ENCODE results near the gene CAMKK1. TPM values are rescaled to one million over a fixed set of nuclear protein-coding genes. Genes with fewer than 3 reads are reported as not detected.

CAMKK1 gene
- total and polyA plus RNA-seq, 7 donors = 0.91 to 2.3 (median 1.5) TPM

DNA sequence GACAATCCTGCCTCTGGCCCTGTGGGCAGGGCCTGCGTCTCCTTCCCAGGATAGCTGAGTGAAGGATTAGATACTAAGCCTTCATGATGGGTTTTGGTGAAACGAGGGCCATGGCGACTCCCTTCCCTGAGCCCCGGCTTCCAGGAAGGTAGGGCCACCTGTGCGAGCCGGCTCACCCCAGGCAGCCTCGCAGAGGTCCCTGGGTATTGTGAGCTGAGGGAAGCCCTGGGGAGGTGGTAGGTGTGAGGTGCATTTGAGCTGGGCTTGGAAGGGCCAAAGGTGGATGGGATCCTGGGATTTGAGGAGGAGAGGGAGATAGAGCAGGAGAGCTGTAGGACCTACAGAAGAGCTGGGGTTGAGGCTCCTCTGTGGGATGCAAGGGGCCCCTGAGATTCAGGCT lies 29.9 kb upstream of the CAMKK1 start:
- Histone ChIP-seq H3K27ac (no peak overlapping the region), H3K9me3 (no peaks in the 10 kb centered on the region), H3K27me3 (ENCODE audit: insufficient read depth in 3 of 3, low read length in 2 of 3) (no peaks in the 10 kb centered on the region), H3K4me3 (no peak overlapping the region), H3K36me3 (ENCODE audit: insufficient read depth in 1 of 2, low read depth in 1 of 2) (no peaks in the 10 kb centered on the region), H3K4me1 (no peaks in the 10 kb centered on the region)
- TF ChIP-seq, protein P1, sequence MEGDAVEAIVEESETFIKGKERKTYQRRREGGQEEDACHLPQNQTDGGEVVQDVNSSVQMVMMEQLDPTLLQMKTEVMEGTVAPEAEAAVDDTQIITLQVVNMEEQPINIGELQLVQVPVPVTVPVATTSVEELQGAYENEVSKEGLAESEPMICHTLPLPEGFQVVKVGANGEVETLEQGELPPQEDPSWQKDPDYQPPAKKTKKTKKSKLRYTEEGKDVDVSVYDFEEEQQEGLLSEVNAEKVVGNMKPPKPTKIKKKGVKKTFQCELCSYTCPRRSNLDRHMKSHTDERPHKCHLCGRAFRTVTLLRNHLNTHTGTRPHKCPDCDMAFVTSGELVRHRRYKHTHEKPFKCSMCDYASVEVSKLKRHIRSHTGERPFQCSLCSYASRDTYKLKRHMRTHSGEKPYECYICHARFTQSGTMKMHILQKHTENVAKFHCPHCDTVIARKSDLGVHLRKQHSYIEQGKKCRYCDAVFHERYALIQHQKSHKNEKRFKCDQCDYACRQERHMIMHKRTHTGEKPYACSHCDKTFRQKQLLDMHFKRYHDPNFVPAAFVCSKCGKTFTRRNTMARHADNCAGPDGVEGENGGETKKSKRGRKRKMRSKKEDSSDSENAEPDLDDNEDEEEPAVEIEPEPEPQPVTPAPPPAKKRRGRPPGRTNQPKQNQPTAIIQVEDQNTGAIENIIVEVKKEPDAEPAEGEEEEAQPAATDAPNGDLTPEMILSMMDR (IDR thresholded peaks at IDR 0.05) = no peak
- WGBS, 3 donors = 89 to 94% (median 90%) methylated on average over 7 of the region's 7 CpGs
- DNase-seq (no peak), ATAC-seq (no peak)
- intact Hi-C loops (cut with DNase I) = no loop called here

DNA sequence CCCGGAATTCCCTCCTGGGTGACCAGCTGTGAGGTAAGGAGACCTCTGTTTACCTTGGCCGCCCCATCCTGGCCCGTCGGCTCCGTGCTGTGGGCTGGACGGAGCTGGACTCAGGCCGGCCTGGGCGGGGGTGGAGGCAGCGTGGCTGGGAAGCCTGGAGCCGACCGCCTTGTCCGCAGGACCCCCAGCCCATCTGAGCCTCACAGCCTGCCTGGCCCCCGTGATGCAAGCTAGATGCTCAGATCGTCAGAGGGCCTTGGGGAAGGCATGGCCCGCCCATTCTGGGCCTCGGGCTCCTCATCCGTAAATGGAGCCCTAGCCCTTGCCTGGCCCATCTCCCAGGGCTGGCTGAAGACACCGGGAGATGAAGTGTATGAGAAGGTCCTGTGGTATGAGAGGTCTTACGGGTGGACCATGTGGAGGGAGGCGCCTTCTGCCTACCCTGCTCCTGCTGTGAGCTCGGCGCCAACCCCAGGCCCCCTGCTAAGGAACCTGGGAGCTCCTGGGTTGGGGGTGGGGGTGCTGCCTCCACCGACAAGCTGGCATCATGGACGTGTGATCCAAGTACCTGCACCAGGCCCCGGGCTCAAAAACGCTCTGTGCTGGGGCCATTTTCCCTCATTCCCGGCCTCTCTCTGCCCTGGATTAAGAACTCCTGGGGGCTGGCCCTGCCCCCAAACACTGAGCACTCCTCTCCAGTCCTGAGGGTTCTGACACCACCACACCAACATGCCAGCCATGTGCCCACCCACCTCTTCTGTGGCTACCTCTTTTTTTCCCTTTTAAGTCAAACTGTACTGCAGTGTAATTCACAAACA lies 28.9 kb upstream of the CAMKK1 start:
- no peaks in the 10 kb centered on the region for H3K4me1 ChIP-seq
- TF ChIP-seq, protein P1 (IDR thresholded peaks at IDR 0.05) = no peak
- intact Hi-C loops (cut with DNase I) = no loop called here
- peak in 1 of 4 donors; percentile 18 for ATAC-seq
- WGBS, 3 donors = 78 to 81% (median 81%) methylated on average over 25 to 27 of the region's 27 CpGs
- H3K27ac ChIP-seq = no peak overlapping the region
- H3K36me3 ChIP-seq (ENCODE audit: insufficient read depth in 1 of 2, low read depth in 1 of 2) = no peaks in the 10 kb centered on the region
- H3K9me3 ChIP-seq = no peaks in the 10 kb centered on the region
- DNase-seq = no peak
- H3K27me3 ChIP-seq (ENCODE audit: insufficient read depth in 3 of 3, low read length in 2 of 3) = no peaks in the 10 kb centered on the region
- H3K4me3 ChIP-seq = no peak overlapping the region

DNA sequence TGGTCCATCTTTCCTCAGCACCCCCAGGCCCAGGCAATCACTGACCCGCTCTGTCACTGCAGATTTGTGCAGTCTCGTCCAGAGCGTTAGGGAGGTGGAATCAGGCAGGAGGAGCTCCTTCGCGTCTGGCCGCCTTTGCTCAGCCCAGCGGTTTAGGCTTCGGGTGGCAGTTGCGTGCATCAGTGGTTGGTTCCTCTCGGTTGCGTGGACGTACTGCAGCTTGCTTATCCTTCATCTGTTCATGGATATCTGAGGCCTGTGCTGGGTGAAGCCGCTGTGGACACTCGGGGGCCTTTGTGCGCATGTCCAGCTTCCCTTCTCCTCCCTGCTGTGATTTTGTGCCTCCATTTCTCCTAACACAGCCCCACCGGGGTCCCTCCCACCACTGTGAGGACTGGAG lies 28.2 kb upstream of the CAMKK1 start:
- Histone ChIP-seq H3K27ac (no peak overlapping the region), H3K9me3 (no peaks in the 10 kb centered on the region), H3K4me1 (no peaks in the 10 kb centered on the region), H3K27me3 (ENCODE audit: insufficient read depth in 3 of 3, low read length in 2 of 3) (no peaks in the 10 kb centered on the region), H3K4me3 (no peak overlapping the region), H3K36me3 (ENCODE audit: insufficient read depth in 1 of 2, low read depth in 1 of 2) (no peaks in the 10 kb centered on the region)
- intact Hi-C loops (cut with DNase I) = no loop called here
- TF ChIP-seq, protein P1 (IDR thresholded peaks at IDR 0.05) = no peak
- DNase-seq (no peak), ATAC-seq (no peak)
- 86 to 91% (median 87%) methylated on average over 16 of the region's 16 CpGs for WGBS, 3 donors

DNA sequence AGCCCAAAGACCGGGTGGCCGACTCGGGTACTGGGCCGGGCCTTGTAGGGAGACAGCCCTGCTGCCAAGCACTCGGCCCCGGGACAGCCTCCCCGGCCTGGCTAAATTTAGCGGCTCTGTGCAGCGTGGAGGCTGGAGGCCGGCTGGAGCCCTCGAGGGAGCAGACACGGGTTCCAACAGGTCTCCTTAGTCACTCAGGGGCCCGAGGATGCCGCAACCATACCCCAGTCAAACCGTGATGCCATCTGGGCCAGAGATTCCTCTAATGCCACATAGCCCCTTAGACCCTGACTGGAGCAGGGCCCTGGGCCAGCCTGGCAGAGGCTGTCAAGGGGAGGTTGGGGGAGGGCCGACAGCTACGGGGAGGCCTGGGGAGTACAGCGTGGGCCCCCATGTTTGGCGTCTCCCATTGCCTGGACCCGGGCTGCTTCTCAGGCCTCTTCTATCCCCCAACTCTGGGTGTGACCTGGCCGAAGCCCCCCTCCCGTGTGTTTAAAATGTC lies 26.3 kb upstream of the CAMKK1 start:
- H3K4me3 ChIP-seq = no peak overlapping the region
- ATAC-seq (no peak), DNase-seq (no peak)
- no peaks in the 10 kb centered on the region for H3K4me1 ChIP-seq
- no peaks in the 10 kb centered on the region for H3K9me3 ChIP-seq
- no peak overlapping the region for H3K27ac ChIP-seq
- H3K36me3 ChIP-seq (ENCODE audit: insufficient read depth in 1 of 2, low read depth in 1 of 2) = no peaks in the 10 kb centered on the region
- H3K27me3 ChIP-seq (ENCODE audit: insufficient read depth in 3 of 3, low read length in 2 of 3) = no peaks in the 10 kb centered on the region
- 78 to 85% (median 84%) methylated on average over 22 of the region's 22 CpGs for WGBS, 3 donors
- intact Hi-C loops (cut with DNase I) = no loop called here
- TF ChIP-seq, protein P1 (IDR thresholded peaks at IDR 0.05) = no peak
